ENCODE measurements around the gene GRIN3B.

GRIN3B gene

GRCh38 chr19:1028062-1028926 lies 28.1 kb downstream of the GRIN3B start:
- WGBS = 2% methylated on average over 54 of the region's 58 CpGs
- H3K9ac ChIP-seq (ENCODE audit: low read depth, low read length) = peak overlapping the region; percentile 97
- H3K36me3 ChIP-seq (ENCODE audit: insufficient read depth, low read length) = peaks cover 33% of the 10 kb centered on the region
- peak overlapping the region; percentile 91 for H3K27ac ChIP-seq (ENCODE audit: low read depth, low read length)
- no peaks in the 10 kb centered on the region for H3K4me1 ChIP-seq (ENCODE audit: insufficient read depth, low read length)
- no peaks in the 10 kb centered on the region for H3K27me3 ChIP-seq (ENCODE audit: insufficient read depth, low read length)
- peak overlapping the region; percentile 86 for H3K4me3 ChIP-seq (ENCODE audit: low read length)
- no peaks in the 10 kb centered on the region for H3K9me3 ChIP-seq (ENCODE audit: insufficient read depth, low read depth, low read length)

GRCh38 chr19:1032264-1032867 lies 32.1 kb downstream of the GRIN3B start:
- no peaks in the 10 kb centered on the region for H3K9me3 ChIP-seq (ENCODE audit: insufficient read depth, low read depth, low read length)
- peaks cover 55% of the 10 kb centered on the region for H3K36me3 ChIP-seq (ENCODE audit: insufficient read depth, low read length)
- 92% methylated on average over 20 of the region's 20 CpGs for WGBS
- H3K4me1 ChIP-seq (ENCODE audit: insufficient read depth, low read length) = no peaks in the 10 kb centered on the region
- no peak overlapping the region for H3K4me3 ChIP-seq (ENCODE audit: low read length)
- no peak overlapping the region for H3K27ac ChIP-seq (ENCODE audit: low read depth, low read length)
- no peaks in the 10 kb centered on the region for H3K27me3 ChIP-seq (ENCODE audit: insufficient read depth, low read length)
- no peak overlapping the region for H3K9ac ChIP-seq (ENCODE audit: low read depth, low read length)

- H3K9me3 ChIP-seq (ENCODE audit: insufficient read depth, low read depth, low read length) = no peaks in the 10 kb centered on the region
- WGBS = 89% methylated on average over 29 of the region's 29 CpGs
- H3K36me3 ChIP-seq (ENCODE audit: insufficient read depth, low read length) = peaks cover 51% of the 10 kb centered on the region
- H3K4me3 ChIP-seq (ENCODE audit: low read length) = no peak overlapping the region
- no peak overlapping the region for H3K9ac ChIP-seq (ENCODE audit: low read depth, low read length)
- H3K27ac ChIP-seq (ENCODE audit: low read depth, low read length) = no peak overlapping the region
- H3K27me3 ChIP-seq (ENCODE audit: insufficient read depth, low read length) = no peaks in the 10 kb centered on the region
- H3K4me1 ChIP-seq (ENCODE audit: insufficient read depth, low read length) = no peaks in the 10 kb centered on the region
Measured at GRCh38 chr19:1035998-1036621, 35.9 kb downstream of the GRIN3B start.

GRCh38 chr19:1037621-1038064 lies 37.4 kb downstream of the GRIN3B start:
- WGBS = 93% methylated on average over 22 of the region's 22 CpGs

GRCh38 chr19:1038978-1039645 lies 38.9 kb downstream of the GRIN3B start:
- Histone ChIP-seq H3K27me3 (ENCODE audit: insufficient read depth, low read length) (no peaks in the 10 kb centered on the region), H3K9ac (ENCODE audit: low read depth, low read length) (peak overlapping the region; percentile 43; the same call in 1 of the 2 replicates), H3K36me3 (ENCODE audit: insufficient read depth, low read length) (peaks cover 32% of the 10 kb centered on the region), H3K9me3 (ENCODE audit: insufficient read depth, low read depth, low read length) (no peaks in the 10 kb centered on the region), H3K4me3 (ENCODE audit: low read length) (peak overlapping the region; percentile 73), H3K27ac (ENCODE audit: low read depth, low read length) (peak overlapping the region; percentile 74), H3K4me1 (ENCODE audit: insufficient read depth, low read length) (no peaks in the 10 kb centered on the region)
- 52% methylated on average over 22 of the region's 22 CpGs for WGBS

More at GRCh38 chr19:1037621-1038064, 37.4 kb downstream of the GRIN3B start:
- no peak overlapping the region for H3K9ac ChIP-seq (ENCODE audit: low read depth, low read length)
- H3K4me3 ChIP-seq (ENCODE audit: low read length) = no peak overlapping the region
- no peak overlapping the region for H3K27ac ChIP-seq (ENCODE audit: low read depth, low read length)
- H3K36me3 ChIP-seq (ENCODE audit: insufficient read depth, low read length) = peaks cover 40% of the 10 kb centered on the region
- H3K27me3 ChIP-seq (ENCODE audit: insufficient read depth, low read length) = no peaks in the 10 kb centered on the region
- H3K9me3 ChIP-seq (ENCODE audit: insufficient read depth, low read depth, low read length) = no peaks in the 10 kb centered on the region
- H3K4me1 ChIP-seq (ENCODE audit: insufficient read depth, low read length) = no peaks in the 10 kb centered on the region

- Histone ChIP-seq H3K27me3 (ENCODE audit: insufficient read depth, low read length) (no peaks in the 10 kb centered on the region), H3K9ac (ENCODE audit: low read depth, low read length) (peak within 1 kb of the TSS; percentile 43), H3K4me3 (ENCODE audit: low read length) (peak within 1 kb of the TSS; percentile 73), H3K9me3 (ENCODE audit: insufficient read depth, low read depth, low read length) (no peaks in the 10 kb centered on the region), H3K36me3 (ENCODE audit: insufficient read depth, low read length) (peaks cover 32% of the 10 kb centered on the region), H3K27ac (ENCODE audit: low read depth, low read length) (peak within 1 kb of the TSS; percentile 74), H3K4me1 (ENCODE audit: insufficient read depth, low read length) (no peaks in the 10 kb centered on the region)
- 2% methylated on average over 56 of the region's 56 CpGs for WGBS
Measured at GRCh38 chr19:1039646-1040475, 39.6 kb downstream of the GRIN3B start, which contains the start of gene ABCA7. ABCA7 (plus strand) TSS chr19:1040107; CDS start chr19:1041362, 1,255 bp downstream.

GRCh38 chr19:1040476-1041271 lies 40.5 kb downstream of the GRIN3B start:
- peak overlapping the region; percentile 5; the same call in 1 of the 2 replicates for H3K27ac ChIP-seq (ENCODE audit: low read depth, low read length)
- peaks cover 25% of the 10 kb centered on the region for H3K36me3 ChIP-seq (ENCODE audit: insufficient read depth, low read length)
- WGBS = 5% methylated on average over 27 of the region's 27 CpGs
- peak overlapping the region; percentile 42 for H3K9ac ChIP-seq (ENCODE audit: low read depth, low read length)
- H3K27me3 ChIP-seq (ENCODE audit: insufficient read depth, low read length) = no peaks in the 10 kb centered on the region
- H3K4me1 ChIP-seq (ENCODE audit: insufficient read depth, low read length) = no peaks in the 10 kb centered on the region
- no peaks in the 10 kb centered on the region for H3K9me3 ChIP-seq (ENCODE audit: insufficient read depth, low read depth, low read length)
- H3K4me3 ChIP-seq (ENCODE audit: low read length) = peak overlapping the region; percentile 73

- 56% methylated on average over 26 of the region's 26 CpGs for WGBS
- Histone ChIP-seq H3K9me3 (ENCODE audit: insufficient read depth, low read depth, low read length) (no peaks in the 10 kb centered on the region), H3K27ac (ENCODE audit: low read depth, low read length) (no peak overlapping the region), H3K27me3 (ENCODE audit: insufficient read depth, low read length) (no peaks in the 10 kb centered on the region), H3K36me3 (ENCODE audit: insufficient read depth, low read length) (peaks cover 18% of the 10 kb centered on the region), H3K4me3 (ENCODE audit: low read length) (peak overlapping the region; percentile 73), H3K4me1 (ENCODE audit: insufficient read depth, low read length) (no peaks in the 10 kb centered on the region), H3K9ac (ENCODE audit: low read depth, low read length) (no peak overlapping the region)
Measured at GRCh38 chr19:1041272-1041834, 41.1 kb downstream of the GRIN3B start.

GRCh38 chr19:1041835-1042685 lies 41.8 kb downstream of the GRIN3B start:
- no peaks in the 10 kb centered on the region for H3K9me3 ChIP-seq (ENCODE audit: insufficient read depth, low read depth, low read length)
- H3K36me3 ChIP-seq (ENCODE audit: insufficient read depth, low read length) = peaks cover 12% of the 10 kb centered on the region
- H3K27me3 ChIP-seq (ENCODE audit: insufficient read depth, low read length) = no peaks in the 10 kb centered on the region
- H3K4me1 ChIP-seq (ENCODE audit: insufficient read depth, low read length) = no peaks in the 10 kb centered on the region
- H3K27ac ChIP-seq (ENCODE audit: low read depth, low read length) = no peak overlapping the region
- WGBS = 91% methylated on average over 43 of the region's 43 CpGs
- no peak overlapping the region for H3K4me3 ChIP-seq (ENCODE audit: low read length)
- H3K9ac ChIP-seq (ENCODE audit: low read depth, low read length) = no peak overlapping the region

All from HUES64 (cell line).